ENCODE data around the gene PLA2G4A.

The PLA2G4A gene

DNA sequence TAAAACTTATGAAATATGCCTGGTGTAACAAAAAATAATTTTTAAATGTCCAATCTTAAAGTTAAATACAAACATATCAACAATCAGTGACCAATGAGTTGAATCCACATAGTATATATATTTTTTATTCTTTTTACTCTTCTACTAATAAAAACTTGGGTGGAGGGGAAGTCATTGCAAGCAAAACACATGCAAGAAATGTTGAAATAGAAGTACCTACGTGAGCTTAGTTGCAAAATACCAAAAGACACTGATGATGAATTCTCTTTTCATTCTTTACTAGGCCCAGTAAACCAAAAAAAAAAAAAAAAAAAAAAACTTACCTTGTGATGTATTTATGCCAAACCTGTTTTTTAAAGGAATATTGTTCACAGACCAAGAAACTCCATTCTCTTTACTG, 26.4 kb upstream of the PLA2G4A start:
- H3K4me3 ChIP-seq (ENCODE audit: low read depth in 1 of 2, low read length in 2 of 2) = no peak overlapping the region
- H3K27me3 ChIP-seq (ENCODE audit: low read depth, low read length) = no peaks in the 10 kb centered on the region
- H3K9me3 ChIP-seq (ENCODE audit: control insufficient read depth in 1 of 2, low read length in 2 of 2) = no peaks in the 10 kb centered on the region
- H3K4me1 ChIP-seq (ENCODE audit: control insufficient read depth in 1 of 2, insufficient read depth in 2 of 2, low read length in 2 of 2) = no peaks in the 10 kb centered on the region
- no peaks in the 10 kb centered on the region for H3K36me3 ChIP-seq (ENCODE audit: control insufficient read depth in 1 of 2, insufficient read depth in 2 of 2, low read length in 2 of 2)
- no peak overlapping the region for H3K27ac ChIP-seq (ENCODE audit: low read length)

DNA sequence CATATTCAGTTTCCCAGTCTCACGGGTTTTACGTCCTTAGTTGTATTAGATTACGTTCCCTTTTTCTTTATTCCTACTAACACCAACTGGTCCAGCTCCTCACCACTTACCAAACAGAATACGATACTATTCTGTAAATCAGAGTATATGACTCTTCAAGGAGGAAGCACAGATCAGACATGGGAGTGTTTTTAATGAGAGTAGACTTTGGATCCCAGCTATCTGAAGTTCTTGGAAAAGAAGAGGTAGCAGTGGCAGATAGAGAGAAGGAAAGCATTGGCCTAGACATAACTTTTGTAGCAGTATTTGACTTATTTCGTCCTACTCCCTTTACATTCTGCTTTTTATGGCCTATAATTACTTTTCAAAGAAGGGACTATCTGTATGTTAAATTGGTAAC, 24.1 kb upstream of the PLA2G4A start:
- no peaks in the 10 kb centered on the region for H3K27me3 ChIP-seq (ENCODE audit: low read depth, low read length)
- no peaks in the 10 kb centered on the region for H3K36me3 ChIP-seq (ENCODE audit: control insufficient read depth in 1 of 2, insufficient read depth in 2 of 2, low read length in 2 of 2)
- H3K4me3 ChIP-seq (ENCODE audit: low read depth in 1 of 2, low read length in 2 of 2) = no peak overlapping the region
- H3K9me3 ChIP-seq (ENCODE audit: control insufficient read depth in 1 of 2, low read length in 2 of 2) = no peaks in the 10 kb centered on the region
- H3K4me1 ChIP-seq (ENCODE audit: control insufficient read depth in 1 of 2, insufficient read depth in 2 of 2, low read length in 2 of 2) = no peaks in the 10 kb centered on the region
- no peak overlapping the region for H3K27ac ChIP-seq (ENCODE audit: low read length)

DNA sequence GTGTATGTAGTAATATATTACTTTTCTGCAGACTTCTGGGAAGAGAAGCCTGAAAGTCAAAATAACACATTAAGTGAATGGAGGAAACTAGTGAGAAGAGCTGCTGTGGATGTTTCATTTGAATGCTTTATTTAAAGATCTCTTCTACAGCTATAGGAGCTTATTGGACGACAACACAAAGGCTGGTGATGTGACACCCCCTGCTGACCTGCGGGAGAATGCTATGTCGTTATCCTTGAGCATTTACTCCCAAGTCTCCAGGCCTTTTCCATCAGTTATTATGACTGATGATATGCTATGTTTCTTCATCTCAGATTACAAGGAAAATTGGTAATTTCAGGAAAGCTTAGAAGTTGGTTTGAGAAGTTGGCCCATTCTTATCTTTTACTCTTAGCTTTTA, 22.3 kb upstream of the PLA2G4A start:
- Histone ChIP-seq H3K36me3 (ENCODE audit: control insufficient read depth in 1 of 2, insufficient read depth in 2 of 2, low read length in 2 of 2) (no peaks in the 10 kb centered on the region), H3K9me3 (ENCODE audit: control insufficient read depth in 1 of 2, low read length in 2 of 2) (no peaks in the 10 kb centered on the region), H3K27ac (ENCODE audit: low read length) (no peak overlapping the region), H3K27me3 (ENCODE audit: low read depth, low read length) (no peaks in the 10 kb centered on the region), H3K4me3 (ENCODE audit: low read depth in 1 of 2, low read length in 2 of 2) (no peak overlapping the region), H3K4me1 (ENCODE audit: control insufficient read depth in 1 of 2, insufficient read depth in 2 of 2, low read length in 2 of 2) (no peaks in the 10 kb centered on the region)

DNA sequence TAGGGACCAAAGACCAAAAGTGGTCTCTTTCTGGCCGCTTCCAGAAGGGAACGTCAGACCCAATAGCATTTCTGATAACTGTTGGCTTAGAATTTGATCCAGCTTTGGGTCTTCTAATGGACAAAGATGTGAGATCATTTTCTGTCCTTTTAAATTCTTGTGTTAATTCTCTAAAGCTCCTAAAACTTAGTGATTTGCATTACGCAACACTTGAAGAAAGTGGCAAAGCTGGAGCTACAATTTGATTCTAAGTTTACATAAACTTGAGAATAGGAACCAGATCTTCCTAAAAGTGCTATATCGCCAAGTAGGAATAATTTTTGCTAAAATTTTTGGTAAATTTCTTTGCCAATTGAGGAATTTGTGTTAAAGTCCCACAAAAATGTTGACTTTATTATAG, 21.6 kb upstream of the PLA2G4A start:
- no peak overlapping the region for H3K27ac ChIP-seq (ENCODE audit: low read length)
- H3K4me3 ChIP-seq (ENCODE audit: low read depth in 1 of 2, low read length in 2 of 2) = no peak overlapping the region
- no peaks in the 10 kb centered on the region for H3K4me1 ChIP-seq (ENCODE audit: control insufficient read depth in 1 of 2, insufficient read depth in 2 of 2, low read length in 2 of 2)
- H3K9me3 ChIP-seq (ENCODE audit: control insufficient read depth in 1 of 2, low read length in 2 of 2) = no peaks in the 10 kb centered on the region
- no peaks in the 10 kb centered on the region for H3K36me3 ChIP-seq (ENCODE audit: control insufficient read depth in 1 of 2, insufficient read depth in 2 of 2, low read length in 2 of 2)
- H3K27me3 ChIP-seq (ENCODE audit: low read depth, low read length) = no peaks in the 10 kb centered on the region

DNA sequence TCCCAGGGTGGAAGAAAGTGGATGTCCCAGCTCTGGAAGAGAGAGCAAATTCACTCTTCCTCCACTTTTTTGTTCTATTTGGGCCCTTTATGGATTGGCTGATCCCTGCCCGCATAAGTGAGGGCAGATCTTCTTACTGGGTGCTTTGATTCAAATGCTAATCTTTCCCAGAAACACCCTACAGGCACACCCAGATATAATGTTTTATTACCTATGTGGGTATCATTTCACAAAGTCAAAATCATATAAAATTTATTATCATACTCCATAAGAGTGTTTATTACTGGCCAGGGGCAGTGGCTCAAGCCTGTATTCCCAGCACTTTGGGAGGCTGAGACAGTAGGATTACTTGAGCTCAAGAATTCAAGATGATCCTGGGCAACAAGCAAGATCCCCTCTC, 16.9 kb upstream of the PLA2G4A start:
- no peaks in the 10 kb centered on the region for H3K4me1 ChIP-seq (ENCODE audit: control insufficient read depth in 1 of 2, insufficient read depth in 2 of 2, low read length in 2 of 2)
- H3K27me3 ChIP-seq (ENCODE audit: low read depth, low read length) = no peaks in the 10 kb centered on the region
- H3K4me3 ChIP-seq (ENCODE audit: low read depth in 1 of 2, low read length in 2 of 2) = no peak overlapping the region
- H3K36me3 ChIP-seq (ENCODE audit: control insufficient read depth in 1 of 2, insufficient read depth in 2 of 2, low read length in 2 of 2) = no peaks in the 10 kb centered on the region
- H3K27ac ChIP-seq (ENCODE audit: low read length) = no peak overlapping the region
- no peaks in the 10 kb centered on the region for H3K9me3 ChIP-seq (ENCODE audit: control insufficient read depth in 1 of 2, low read length in 2 of 2)

DNA sequence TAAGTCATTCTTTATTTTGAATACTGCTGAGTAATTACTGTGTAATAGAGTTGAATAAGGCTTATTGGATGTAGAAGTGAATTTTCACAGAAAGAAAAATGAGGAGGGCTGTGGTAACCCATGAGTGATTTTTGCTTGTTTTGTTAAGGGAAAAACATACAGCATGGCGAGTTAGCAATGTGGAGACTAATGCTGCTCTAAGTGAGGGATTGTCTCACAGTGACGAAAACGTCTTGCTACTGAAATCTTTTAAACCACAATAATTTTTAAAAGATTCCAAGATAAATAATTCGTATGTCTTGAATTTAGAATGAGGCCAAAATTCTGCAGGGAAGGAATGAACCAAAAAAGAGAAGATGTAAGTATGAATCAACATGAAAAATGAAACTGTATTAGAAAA, 16.2 kb upstream of the PLA2G4A start:
- Histone ChIP-seq H3K9me3 (ENCODE audit: control insufficient read depth in 1 of 2, low read length in 2 of 2) (no peaks in the 10 kb centered on the region), H3K4me1 (ENCODE audit: control insufficient read depth in 1 of 2, insufficient read depth in 2 of 2, low read length in 2 of 2) (no peaks in the 10 kb centered on the region), H3K4me3 (ENCODE audit: low read depth in 1 of 2, low read length in 2 of 2) (no peak overlapping the region), H3K27me3 (ENCODE audit: low read depth, low read length) (no peaks in the 10 kb centered on the region), H3K36me3 (ENCODE audit: control insufficient read depth in 1 of 2, insufficient read depth in 2 of 2, low read length in 2 of 2) (no peaks in the 10 kb centered on the region), H3K27ac (ENCODE audit: low read length) (no peak overlapping the region)

DNA sequence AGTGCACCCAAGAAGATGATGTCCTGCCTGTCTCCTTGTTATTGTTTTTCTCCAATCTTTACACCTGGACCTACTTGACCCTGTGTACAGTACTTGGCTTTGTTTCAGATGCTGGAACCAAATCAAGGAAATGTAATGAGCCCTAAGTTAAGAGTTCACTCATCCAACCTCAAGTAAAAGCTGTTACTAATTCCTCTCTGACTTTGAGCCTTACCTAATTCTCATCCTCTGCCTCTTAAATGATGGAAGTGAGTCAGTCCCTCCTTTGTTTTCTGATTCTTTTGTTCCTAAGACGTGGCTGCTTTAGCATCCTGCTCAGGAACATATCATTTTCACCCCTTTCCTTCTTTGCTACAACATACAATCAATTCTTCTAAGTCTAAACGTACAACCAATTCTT, 15.3 kb upstream of the PLA2G4A start:
- H3K27me3 ChIP-seq (ENCODE audit: low read depth, low read length) = no peaks in the 10 kb centered on the region
- H3K4me3 ChIP-seq (ENCODE audit: low read depth in 1 of 2, low read length in 2 of 2) = no peak overlapping the region
- no peaks in the 10 kb centered on the region for H3K9me3 ChIP-seq (ENCODE audit: control insufficient read depth in 1 of 2, low read length in 2 of 2)
- no peaks in the 10 kb centered on the region for H3K36me3 ChIP-seq (ENCODE audit: control insufficient read depth in 1 of 2, insufficient read depth in 2 of 2, low read length in 2 of 2)
- H3K4me1 ChIP-seq (ENCODE audit: control insufficient read depth in 1 of 2, insufficient read depth in 2 of 2, low read length in 2 of 2) = no peaks in the 10 kb centered on the region
- no peak overlapping the region for H3K27ac ChIP-seq (ENCODE audit: low read length)

DNA sequence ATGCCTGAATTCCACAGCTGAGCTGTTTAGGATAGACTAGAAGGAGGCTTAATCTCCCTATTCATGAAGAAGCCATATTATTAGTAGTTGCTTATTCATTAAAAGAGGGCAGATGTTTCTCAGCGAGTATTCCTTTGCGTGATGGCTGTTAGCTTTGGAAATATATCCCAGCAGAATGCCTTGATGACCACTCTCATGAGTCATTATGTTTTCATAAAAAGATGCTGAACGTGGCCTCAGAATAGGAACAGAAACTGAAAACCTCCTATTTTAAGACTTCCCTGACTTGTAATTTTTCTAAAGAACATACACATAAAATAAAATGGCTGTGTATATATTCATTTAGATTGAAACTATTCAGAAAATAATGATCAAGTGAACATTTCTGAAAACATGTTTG, 9.6 kb upstream of the PLA2G4A start:
- Histone ChIP-seq H3K27me3 (ENCODE audit: low read depth, low read length) (no peaks in the 10 kb centered on the region), H3K4me3 (ENCODE audit: low read depth in 1 of 2, low read length in 2 of 2) (no peak overlapping the region), H3K4me1 (ENCODE audit: control insufficient read depth in 1 of 2, insufficient read depth in 2 of 2, low read length in 2 of 2) (no peaks in the 10 kb centered on the region), H3K9me3 (ENCODE audit: control insufficient read depth in 1 of 2, low read length in 2 of 2) (no peaks in the 10 kb centered on the region), H3K27ac (ENCODE audit: low read length) (no peak overlapping the region), H3K36me3 (ENCODE audit: control insufficient read depth in 1 of 2, insufficient read depth in 2 of 2, low read length in 2 of 2) (no peaks in the 10 kb centered on the region)

DNA sequence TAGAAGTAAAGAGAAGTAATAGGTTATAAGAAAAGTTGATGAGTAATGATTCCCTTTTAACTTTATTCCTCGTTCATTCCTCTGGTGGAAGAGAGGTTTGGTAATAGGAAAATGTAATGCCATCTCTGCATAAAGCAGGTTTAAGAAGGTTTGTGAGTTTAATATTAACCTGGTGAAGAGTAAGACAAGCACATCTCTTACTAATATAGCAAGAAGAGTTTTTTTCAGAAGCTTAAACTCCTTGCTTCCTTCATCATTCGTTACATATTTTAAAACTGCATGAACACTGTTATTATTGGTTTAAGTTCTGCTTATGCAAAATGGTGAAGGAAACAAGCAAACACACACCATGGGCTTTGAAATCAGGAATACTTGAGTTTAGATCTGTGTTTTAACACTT, 9.2 kb upstream of the PLA2G4A start:
- Histone ChIP-seq H3K36me3 (ENCODE audit: control insufficient read depth in 1 of 2, insufficient read depth in 2 of 2, low read length in 2 of 2) (no peaks in the 10 kb centered on the region), H3K4me1 (ENCODE audit: control insufficient read depth in 1 of 2, insufficient read depth in 2 of 2, low read length in 2 of 2) (no peaks in the 10 kb centered on the region), H3K4me3 (ENCODE audit: low read depth in 1 of 2, low read length in 2 of 2) (no peak overlapping the region), H3K27me3 (ENCODE audit: low read depth, low read length) (no peaks in the 10 kb centered on the region), H3K9me3 (ENCODE audit: control insufficient read depth in 1 of 2, low read length in 2 of 2) (no peaks in the 10 kb centered on the region), H3K27ac (ENCODE audit: low read length) (peak overlapping the region; percentile 11)

DNA sequence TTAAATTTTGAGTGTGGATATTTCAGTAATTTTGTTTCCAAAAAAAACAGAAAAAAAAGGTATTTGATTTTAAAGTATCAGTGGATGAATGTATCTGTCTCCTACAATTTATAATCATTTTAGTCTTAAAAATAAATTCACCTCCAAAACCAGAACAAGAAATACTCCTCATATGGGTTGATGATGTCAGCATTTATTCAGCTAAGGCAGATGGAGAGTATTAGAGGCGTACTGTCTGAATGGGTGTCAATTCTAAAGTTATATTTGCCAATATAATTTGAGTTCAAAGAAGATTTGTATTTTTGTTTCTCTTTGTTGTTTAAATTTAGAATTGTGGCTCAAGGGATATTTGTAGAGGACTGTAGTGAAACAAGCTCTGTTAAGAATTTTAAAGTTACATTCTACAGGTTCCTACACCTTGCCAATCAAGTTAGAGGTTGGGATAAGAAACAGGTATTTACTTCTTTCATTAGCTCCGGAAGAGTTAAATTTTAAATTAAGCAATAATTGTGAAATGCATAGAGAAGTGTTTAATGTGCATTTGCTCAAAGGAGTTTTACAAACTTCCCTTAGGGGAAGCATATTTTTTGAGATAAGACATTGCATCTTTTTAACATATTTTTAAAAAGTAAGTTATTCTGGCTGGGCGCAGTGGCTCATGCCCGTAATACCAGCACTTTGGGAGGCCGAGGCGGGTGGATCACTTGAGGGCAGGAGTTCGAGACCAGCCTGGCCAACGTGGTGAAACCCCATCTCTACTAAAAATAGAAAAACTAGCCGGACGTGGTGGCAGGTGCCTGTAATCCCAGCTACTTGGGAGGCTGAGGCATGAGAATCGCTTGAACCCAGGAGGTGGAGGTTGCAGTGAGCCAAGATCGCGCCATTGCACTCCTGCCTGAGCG, 1.2 kb downstream of the PLA2G4A start:
- H3K4me3 ChIP-seq (ENCODE audit: low read depth in 1 of 2, low read length in 2 of 2) = peak overlapping the region; percentile 78 to 99
- H3K27ac ChIP-seq (ENCODE audit: low read length) = peak overlapping the region; percentile 84
- peaks cover 0 to 5% of the 10 kb centered on the region in 2 donors for H3K4me1 ChIP-seq (ENCODE audit: control insufficient read depth in 1 of 2, insufficient read depth in 2 of 2, low read length in 2 of 2)
- H3K36me3 ChIP-seq (ENCODE audit: control insufficient read depth in 1 of 2, insufficient read depth in 2 of 2, low read length in 2 of 2) = no peaks in the 10 kb centered on the region
- H3K27me3 ChIP-seq (ENCODE audit: low read depth, low read length) = no peaks in the 10 kb centered on the region
- H3K9me3 ChIP-seq (ENCODE audit: control insufficient read depth in 1 of 2, low read length in 2 of 2) = no peaks in the 10 kb centered on the region

DNA sequence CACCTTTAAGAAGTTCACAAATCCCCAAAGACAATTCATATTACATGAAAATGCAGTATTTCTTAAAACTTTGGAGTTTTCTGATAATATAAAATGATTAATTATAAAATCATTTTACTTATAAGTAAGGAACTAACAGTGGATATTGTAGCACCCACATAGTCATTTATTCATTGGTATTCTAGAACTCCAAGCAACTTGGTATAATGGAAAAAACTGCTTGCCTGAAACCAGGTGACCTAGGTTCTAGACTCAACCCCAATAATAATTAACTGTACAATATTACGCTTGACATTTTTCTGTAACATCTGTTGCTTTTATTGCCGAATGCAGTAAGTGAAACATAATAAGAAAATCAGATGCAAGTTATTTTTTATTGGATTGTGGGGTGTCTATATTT, 2.4 kb downstream of the PLA2G4A start:
- Histone ChIP-seq H3K36me3 (ENCODE audit: control insufficient read depth in 1 of 2, insufficient read depth in 2 of 2, low read length in 2 of 2) (no peaks in the 10 kb centered on the region), H3K27me3 (ENCODE audit: low read depth, low read length) (no peaks in the 10 kb centered on the region), H3K4me1 (ENCODE audit: control insufficient read depth in 1 of 2, insufficient read depth in 2 of 2, low read length in 2 of 2) (peaks cover 0 to 5% of the 10 kb centered on the region in 2 donors), H3K4me3 (ENCODE audit: low read depth in 1 of 2, low read length in 2 of 2) (no peak overlapping the region), H3K27ac (ENCODE audit: low read length) (no peak overlapping the region), H3K9me3 (ENCODE audit: control insufficient read depth in 1 of 2, low read length in 2 of 2) (no peaks in the 10 kb centered on the region)

DNA sequence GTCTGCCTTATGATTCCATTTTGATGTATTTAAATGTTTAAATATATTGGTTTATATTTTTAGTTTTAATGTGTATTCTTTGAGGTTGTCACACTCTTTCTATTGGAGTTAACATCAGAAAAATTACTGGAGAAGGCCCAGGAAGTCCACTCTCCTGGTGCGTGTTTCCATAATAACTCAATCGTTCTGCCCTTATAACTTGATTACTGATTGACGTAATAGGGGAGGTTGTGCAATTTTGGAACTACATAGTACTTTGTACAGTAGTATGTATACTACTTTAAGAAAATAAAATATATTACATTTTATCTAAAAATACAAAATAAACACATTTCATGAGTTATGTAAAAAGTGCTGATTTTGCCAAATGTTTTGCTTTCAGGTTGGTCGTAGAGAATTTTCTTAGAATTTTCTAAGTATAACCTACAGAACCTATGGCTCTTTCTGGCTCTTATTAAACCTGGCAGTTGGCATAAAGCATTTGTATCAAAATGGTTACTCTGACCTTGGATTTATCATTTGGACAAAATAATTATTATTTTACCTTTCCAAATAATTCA, 5.7 kb downstream of the PLA2G4A start:
- Histone ChIP-seq H3K4me3 (ENCODE audit: low read depth in 1 of 2, low read length in 2 of 2) (no peak overlapping the region), H3K27ac (ENCODE audit: low read length) (no peak overlapping the region), H3K36me3 (ENCODE audit: control insufficient read depth in 1 of 2, insufficient read depth in 2 of 2, low read length in 2 of 2) (no peaks in the 10 kb centered on the region), H3K9me3 (ENCODE audit: control insufficient read depth in 1 of 2, low read length in 2 of 2) (no peaks in the 10 kb centered on the region), H3K4me1 (ENCODE audit: control insufficient read depth in 1 of 2, insufficient read depth in 2 of 2, low read length in 2 of 2) (peaks cover 4 to 10% of the 10 kb centered on the region in 2 donors), H3K27me3 (ENCODE audit: low read depth, low read length) (no peaks in the 10 kb centered on the region)

All from muscle layer of duodenum (tissue), 2 donors.